Measurements from ENCODE around the gene DEFB114.
"Not testable (repeated sequence)": the region's sequence is repeated elsewhere in the genome, so short reads cannot be mapped to it uniquely, and the experiment has no call there.

DEFB114 gene

GRCh38 chr6:49955847-49956246 lies 8.1 kb downstream of the DEFB114 start:
- no peak overlapping the region for H3K4me3 Mint-ChIP-seq
- no peaks in the 10 kb centered on the region for H3K36me3 Mint-ChIP-seq (ENCODE audit: low read depth)
- H3K27me3 Mint-ChIP-seq (ENCODE audit: low read depth) = no peaks in the 10 kb centered on the region
- no peaks in the 10 kb centered on the region for H3K4me1 Mint-ChIP-seq (ENCODE audit: low read depth)
- H3K9me3 Mint-ChIP-seq = no peaks in the 10 kb centered on the region
- no peak overlapping the region for H3K27ac Mint-ChIP-seq

DNA sequence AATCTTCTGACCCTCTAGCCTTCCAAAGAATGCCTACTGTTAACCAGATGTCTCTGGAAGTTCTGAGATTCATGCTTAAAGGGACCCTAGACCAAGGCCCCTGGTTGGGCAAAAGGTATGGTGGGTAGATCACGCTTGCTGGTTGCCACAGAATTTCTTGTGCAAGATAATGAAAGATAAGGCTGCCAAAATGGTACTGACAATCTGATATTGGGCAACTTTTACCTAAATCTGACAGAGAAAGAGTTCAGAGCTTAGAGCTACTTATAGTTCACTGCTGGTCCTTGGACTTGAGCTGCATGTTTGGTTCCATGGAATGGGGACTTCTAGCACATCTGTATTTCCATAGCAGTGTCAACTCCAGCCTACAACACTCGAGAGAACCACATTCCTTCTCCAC lies 12.0 kb downstream of the DEFB114 start:
- Mint-ChIP-seq H3K27ac (no peak overlapping the region), H3K9me3 (no peaks in the 10 kb centered on the region), H3K4me1 (ENCODE audit: low read depth) (no peaks in the 10 kb centered on the region), H3K4me3 (no peak overlapping the region), H3K27me3 (ENCODE audit: low read depth) (no peaks in the 10 kb centered on the region), H3K36me3 (ENCODE audit: low read depth) (no peaks in the 10 kb centered on the region)

DNA sequence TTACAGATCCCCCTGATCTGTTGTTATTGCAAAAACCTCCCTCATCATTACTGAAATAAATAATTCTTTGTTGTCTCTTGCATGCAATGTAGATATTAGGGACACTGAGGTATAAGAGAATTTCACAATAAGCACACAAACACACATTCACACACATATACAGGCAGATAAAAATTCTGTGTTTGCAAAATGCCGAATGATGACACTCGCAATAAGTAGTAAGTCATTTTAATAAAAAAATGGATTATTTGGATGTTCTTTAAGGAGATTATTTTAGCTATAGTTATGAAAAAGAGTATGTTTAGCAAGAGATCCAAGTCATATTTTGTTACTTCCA lies 13.6 kb downstream of the DEFB114 start:
- H3K9me3 Mint-ChIP-seq = no peaks in the 10 kb centered on the region
- H3K4me3 Mint-ChIP-seq = no peak overlapping the region
- no peaks in the 10 kb centered on the region for H3K27me3 Mint-ChIP-seq (ENCODE audit: low read depth)
- no peak overlapping the region for H3K27ac Mint-ChIP-seq
- no peaks in the 10 kb centered on the region for H3K36me3 Mint-ChIP-seq (ENCODE audit: low read depth)
- no peaks in the 10 kb centered on the region for H3K4me1 Mint-ChIP-seq (ENCODE audit: low read depth)

GRCh38 chr6:49949062-49949461 lies 14.9 kb downstream of the DEFB114 start:
- Mint-ChIP-seq H3K9me3 (no peaks in the 10 kb centered on the region), H3K36me3 (ENCODE audit: low read depth) (no peaks in the 10 kb centered on the region), H3K27me3 (ENCODE audit: low read depth) (no peaks in the 10 kb centered on the region), H3K4me1 (ENCODE audit: low read depth) (no peaks in the 10 kb centered on the region), H3K4me3 (no peak overlapping the region), H3K27ac (no peak overlapping the region)

- H3K9me3 Mint-ChIP-seq = no peaks in the 10 kb centered on the region
- no peaks in the 10 kb centered on the region for H3K36me3 Mint-ChIP-seq (ENCODE audit: low read depth)
- no peaks in the 10 kb centered on the region for H3K27me3 Mint-ChIP-seq (ENCODE audit: low read depth)
Observed at GRCh38 chr6:49946835-49947234, 17.1 kb downstream of the DEFB114 start.

GRCh38 chr6:49944068-49944467 lies 19.9 kb downstream of the DEFB114 start:
- H3K27me3 Mint-ChIP-seq (ENCODE audit: low read depth); H3K9me3 Mint-ChIP-seq; H3K4me3 Mint-ChIP-seq; H3K4me1 Mint-ChIP-seq (ENCODE audit: low read depth); H3K36me3 Mint-ChIP-seq (ENCODE audit: low read depth); H3K27ac Mint-ChIP-seq: not testable (repeated sequence)

More at GRCh38 chr6:49946835-49947234, 17.1 kb downstream of the DEFB114 start:
- Mint-ChIP-seq H3K4me1 (ENCODE audit: low read depth) (no peaks in the 10 kb centered on the region), H3K27ac (no peak overlapping the region), H3K4me3 (no peak overlapping the region)

- Mint-ChIP-seq H3K9me3 (no peaks in the 10 kb centered on the region), H3K4me3 (no peak overlapping the region), H3K27ac (no peak overlapping the region), H3K27me3 (ENCODE audit: low read depth) (no peaks in the 10 kb centered on the region), H3K36me3 (ENCODE audit: low read depth) (no peaks in the 10 kb centered on the region), H3K4me1 (ENCODE audit: low read depth) (no peaks in the 10 kb centered on the region)
Observed at GRCh38 chr6:49939993-49940498, 23.9 kb downstream of the DEFB114 start.

- no peaks in the 10 kb centered on the region for H3K36me3 Mint-ChIP-seq (ENCODE audit: low read depth)
- H3K27me3 Mint-ChIP-seq (ENCODE audit: low read depth) = no peaks in the 10 kb centered on the region
- no peaks in the 10 kb centered on the region for H3K4me1 Mint-ChIP-seq (ENCODE audit: low read depth)
- H3K27ac Mint-ChIP-seq = no peak overlapping the region
- H3K9me3 Mint-ChIP-seq = no peaks in the 10 kb centered on the region
- no peak overlapping the region for H3K4me3 Mint-ChIP-seq
Observed at GRCh38 chr6:49937811-49938210, 26.2 kb downstream of the DEFB114 start.

- Mint-ChIP-seq H3K9me3 (no peaks in the 10 kb centered on the region), H3K27ac (no peak overlapping the region), H3K4me3 (no peak overlapping the region), H3K36me3 (ENCODE audit: low read depth) (no peaks in the 10 kb centered on the region), H3K27me3 (ENCODE audit: low read depth) (no peaks in the 10 kb centered on the region), H3K4me1 (ENCODE audit: low read depth) (no peaks in the 10 kb centered on the region)
Observed at GRCh38 chr6:49937017-49937416, 26.9 kb downstream of the DEFB114 start.

GRCh38 chr6:49935387-49935786 lies 28.6 kb downstream of the DEFB114 start:
- no peaks in the 10 kb centered on the region for H3K9me3 Mint-ChIP-seq
- H3K27ac Mint-ChIP-seq = no peak overlapping the region

GRCh38 chr6:49934770-49935169 lies 29.2 kb downstream of the DEFB114 start:
- Mint-ChIP-seq H3K9me3 (no peaks in the 10 kb centered on the region), H3K27me3 (ENCODE audit: low read depth) (no peaks in the 10 kb centered on the region), H3K36me3 (ENCODE audit: low read depth) (no peaks in the 10 kb centered on the region), H3K27ac (no peak overlapping the region), H3K4me1 (ENCODE audit: low read depth) (no peaks in the 10 kb centered on the region), H3K4me3 (no peak overlapping the region)

More at GRCh38 chr6:49935387-49935786, 28.6 kb downstream of the DEFB114 start:
- Mint-ChIP-seq H3K4me3 (no peak overlapping the region), H3K36me3 (ENCODE audit: low read depth) (no peaks in the 10 kb centered on the region), H3K27me3 (ENCODE audit: low read depth) (no peaks in the 10 kb centered on the region), H3K4me1 (ENCODE audit: low read depth) (no peaks in the 10 kb centered on the region)

DNA sequence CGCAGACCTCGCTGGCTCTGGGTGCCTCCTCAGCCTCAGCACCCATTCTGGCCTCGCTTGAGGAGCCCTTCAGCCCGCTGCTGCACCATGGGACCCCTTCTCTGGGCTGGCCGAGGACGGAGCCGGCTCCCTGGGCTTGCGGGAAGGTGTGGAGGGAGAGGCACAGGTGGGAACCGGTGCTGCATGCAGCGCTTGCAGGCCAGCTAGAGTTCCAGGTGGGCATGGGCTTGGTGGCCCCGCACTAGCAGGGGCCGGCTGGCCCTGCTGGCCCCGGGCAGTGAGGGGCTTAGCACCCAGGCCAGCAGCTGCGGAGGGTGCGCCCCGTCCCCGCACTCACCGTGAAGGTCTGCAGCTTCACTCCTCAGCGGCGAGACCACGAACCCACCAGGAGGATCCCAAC lies 30.4 kb downstream of the DEFB114 start:
- Mint-ChIP-seq H3K27me3 (ENCODE audit: low read depth) (no peaks in the 10 kb centered on the region), H3K4me1 (ENCODE audit: low read depth) (no peaks in the 10 kb centered on the region), H3K27ac (no peak overlapping the region), H3K36me3 (ENCODE audit: low read depth) (no peaks in the 10 kb centered on the region), H3K9me3 (no peaks in the 10 kb centered on the region), H3K4me3 (no peak overlapping the region)

DNA sequence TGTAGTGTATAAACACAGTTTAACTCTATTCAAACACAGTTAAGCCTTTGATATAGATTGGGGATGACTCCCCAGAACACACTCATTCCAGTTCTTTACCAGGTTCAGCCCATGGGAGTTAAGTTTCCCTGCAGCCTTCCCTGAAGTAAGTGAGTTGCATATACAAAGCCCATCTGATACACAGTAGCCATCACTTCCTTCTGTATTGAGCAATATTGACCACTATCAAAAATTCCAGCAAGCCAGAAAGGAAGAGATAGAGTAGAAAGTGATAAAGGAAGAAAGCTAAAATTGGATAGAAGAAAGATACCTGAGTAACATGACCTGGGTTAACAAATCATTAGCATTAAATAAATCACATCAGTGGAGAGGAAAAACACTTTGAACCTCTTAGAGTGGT lies 34.6 kb downstream of the DEFB114 start:
- no peaks in the 10 kb centered on the region for H3K36me3 Mint-ChIP-seq (ENCODE audit: low read depth)
- H3K9me3 Mint-ChIP-seq = no peaks in the 10 kb centered on the region
- no peak overlapping the region for H3K4me3 Mint-ChIP-seq
- no peaks in the 10 kb centered on the region for H3K4me1 Mint-ChIP-seq (ENCODE audit: low read depth)
- no peak overlapping the region for H3K27ac Mint-ChIP-seq
- no peaks in the 10 kb centered on the region for H3K27me3 Mint-ChIP-seq (ENCODE audit: low read depth)

- H3K4me1 Mint-ChIP-seq (ENCODE audit: low read depth) = no peaks in the 10 kb centered on the region
- no peaks in the 10 kb centered on the region for H3K36me3 Mint-ChIP-seq (ENCODE audit: low read depth)
- H3K27me3 Mint-ChIP-seq (ENCODE audit: low read depth) = no peaks in the 10 kb centered on the region
- no peak overlapping the region for H3K27ac Mint-ChIP-seq
- no peaks in the 10 kb centered on the region for H3K9me3 Mint-ChIP-seq
- no peak overlapping the region for H3K4me3 Mint-ChIP-seq
Observed at GRCh38 chr6:49923826-49924225, 40.1 kb downstream of the DEFB114 start.

DNA sequence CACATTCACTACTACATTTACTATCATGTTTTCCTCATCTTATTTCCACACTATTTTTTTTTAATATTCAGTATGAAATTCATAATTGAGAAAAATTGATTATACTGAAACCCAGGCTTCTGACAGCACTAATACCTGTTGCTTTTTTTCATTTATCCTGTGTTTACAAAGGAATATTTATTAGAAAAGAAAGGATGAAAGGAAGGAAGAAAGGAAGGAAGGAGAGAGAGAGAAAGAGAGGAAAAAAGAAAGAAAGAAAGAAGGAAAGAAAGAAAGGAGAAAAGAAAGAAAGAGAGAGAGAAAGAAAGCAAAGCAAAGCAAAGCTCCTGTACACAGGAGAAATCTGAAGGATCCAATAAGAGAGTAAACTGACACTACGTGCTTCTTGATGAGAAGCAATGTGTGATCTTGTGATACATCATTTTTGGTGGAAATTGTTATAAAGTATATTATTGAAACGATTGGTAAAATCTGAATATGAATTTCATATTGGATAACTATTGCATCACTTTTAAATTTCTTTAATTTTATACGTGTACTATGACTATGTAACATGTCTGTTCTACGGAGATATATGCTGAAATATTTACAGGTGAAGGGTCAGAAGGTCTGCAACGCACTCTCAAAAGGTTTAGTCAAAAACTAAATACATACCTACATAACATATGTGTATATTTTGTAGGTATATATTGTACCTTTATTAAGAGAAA lies 43.9 kb downstream of the DEFB114 start:
- no peak overlapping the region for H3K27ac Mint-ChIP-seq
- H3K9me3 Mint-ChIP-seq = no peaks in the 10 kb centered on the region
- H3K36me3 Mint-ChIP-seq (ENCODE audit: low read depth) = no peaks in the 10 kb centered on the region
- no peak overlapping the region for H3K4me3 Mint-ChIP-seq
- H3K4me1 Mint-ChIP-seq (ENCODE audit: low read depth) = no peaks in the 10 kb centered on the region
- H3K27me3 Mint-ChIP-seq (ENCODE audit: low read depth) = no peaks in the 10 kb centered on the region

- Mint-ChIP-seq H3K27me3 (ENCODE audit: low read depth) (no peaks in the 10 kb centered on the region), H3K4me1 (ENCODE audit: low read depth) (no peaks in the 10 kb centered on the region), H3K27ac (no peak overlapping the region), H3K9me3 (no peaks in the 10 kb centered on the region), H3K36me3 (ENCODE audit: low read depth) (no peaks in the 10 kb centered on the region), H3K4me3 (no peak overlapping the region)
Observed at GRCh38 chr6:49919261-49919660, 44.7 kb downstream of the DEFB114 start.

Data from T-helper 1 cell treated with Interleukin-12 subunit alpha and Interleukin-12 subunit beta and Interleukin-4 antibody, amounts not matched to agents 30 μg/mL and 1 μg/mL, for 36 hours (primary cell).